Activated T-cell treated with anti-CD3 and anti-CD28 coated beads, Interleukin-2, amount 50 U/mL, for 24 hours (primary cell): ENCODE results near the gene KISS1.

ENCODE experiments used
- DNase-seq: peaks from one replicate; pipeline ENCODE4 v3.0.0-alpha.2; 2020
- H3K27ac Mint-ChIP-seq: 2 replicates; pipeline ENCODE4 v1.8.0; 2020; ENCODE audit warnings: mild to moderate bottlenecking, mixed read lengths
- H3K27me3 Mint-ChIP-seq: 2 replicates; pipeline ENCODE4 v1.8.0; 2020; ENCODE audit warnings: mixed read lengths
- H3K36me3 Mint-ChIP-seq: 2 replicates; pipeline ENCODE4 v1.8.0; 2020; ENCODE audit warnings: low read depth, mixed read lengths
- H3K4me1 Mint-ChIP-seq: 2 replicates; pipeline ENCODE4 v1.8.0; 2020; ENCODE audit warnings: low read depth, mixed read lengths
- H3K4me3 Mint-ChIP-seq: 2 replicates; pipeline ENCODE4 v1.8.0; 2020; ENCODE audit warnings: mild to moderate bottlenecking, moderate library complexity, mixed read lengths
- H3K9me3 Mint-ChIP-seq: 2 replicates; pipeline ENCODE4 v1.8.0; 2020; ENCODE audit warnings: mixed read lengths

Gene KISS1

GRCh38 chr1:204224655-204225054, 28.4 kb upstream of the KISS1 start:
- Mint-ChIP-seq H3K4me3 (no peak overlapping the region), H3K27me3 (no peaks in the 10 kb centered on the region)

DNA sequence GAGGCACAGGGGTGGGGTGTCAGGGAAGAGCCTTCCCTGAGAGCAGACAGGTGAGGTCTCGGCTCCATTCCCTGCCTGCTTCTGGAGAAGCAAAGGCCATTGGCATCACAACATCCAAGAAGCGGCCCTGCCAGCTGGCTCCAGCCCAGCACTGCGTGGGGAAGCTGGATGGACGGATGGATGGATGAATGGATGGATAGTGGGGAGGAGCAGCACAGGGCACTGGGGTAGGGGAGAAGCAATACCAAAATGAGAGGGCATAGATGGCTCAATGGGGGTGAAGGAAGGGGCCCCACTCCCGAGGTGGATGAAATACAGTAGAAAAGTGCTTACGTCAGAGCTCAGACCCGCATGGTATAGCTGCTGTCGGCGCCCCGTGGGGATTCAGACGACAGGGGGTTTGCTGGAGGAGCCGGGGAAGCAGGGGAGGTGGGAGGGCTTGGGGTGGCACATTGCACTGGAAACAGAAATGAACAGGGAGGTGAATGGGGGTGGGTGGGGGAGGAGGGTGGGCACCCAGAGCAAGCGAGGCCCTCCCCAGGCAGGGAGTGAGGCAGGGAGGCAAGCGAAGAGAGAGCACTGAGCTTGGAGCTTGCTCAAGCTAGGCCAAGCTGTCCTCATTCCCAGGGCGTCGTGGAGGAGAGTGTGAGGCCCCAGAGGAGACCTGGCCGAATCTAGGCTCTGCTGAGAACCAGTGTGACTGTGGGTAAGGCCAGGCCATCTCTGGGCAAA, 27.0 kb upstream of the KISS1 start:
- no peaks in the 10 kb centered on the region for H3K27me3 Mint-ChIP-seq
- H3K36me3 Mint-ChIP-seq, result no peaks in the 10 kb centered on the region
- peaks cover 5% of the 10 kb centered on the region for H3K4me1 Mint-ChIP-seq
- H3K4me3 Mint-ChIP-seq, result no peak overlapping the region
- DNase-seq, result no peak
- no peak overlapping the region for H3K27ac Mint-ChIP-seq
- H3K9me3 Mint-ChIP-seq, result no peaks in the 10 kb centered on the region

More at GRCh38 chr1:204224655-204225054, 28.4 kb upstream of the KISS1 start:
- Mint-ChIP-seq H3K36me3 (no peaks in the 10 kb centered on the region), H3K27ac (no peak overlapping the region), H3K9me3 (no peaks in the 10 kb centered on the region), H3K4me1 (no peaks in the 10 kb centered on the region)
- no peak for DNase-seq

DNA sequence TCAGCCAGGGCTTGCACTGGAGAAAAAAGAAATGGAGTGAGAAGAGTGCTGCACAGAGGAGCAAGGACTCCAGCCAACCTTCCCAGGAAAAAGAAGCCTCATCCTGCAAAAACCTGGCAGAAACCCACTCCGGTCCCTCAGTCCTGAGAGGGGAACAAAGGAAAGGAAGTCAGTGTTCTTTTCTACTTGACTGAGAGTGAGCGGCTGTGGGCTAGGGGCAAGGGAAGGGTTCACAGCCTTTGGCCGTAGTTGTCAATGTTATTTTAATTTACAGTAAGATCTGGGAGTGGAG, 26.4 kb upstream of the KISS1 start:
- peaks cover 5% of the 10 kb centered on the region for H3K4me1 Mint-ChIP-seq
- H3K27me3 Mint-ChIP-seq, result no peaks in the 10 kb centered on the region
- no peaks in the 10 kb centered on the region for H3K9me3 Mint-ChIP-seq
- no peak overlapping the region for H3K27ac Mint-ChIP-seq
- H3K4me3 Mint-ChIP-seq, result no peak overlapping the region
- H3K36me3 Mint-ChIP-seq, result no peaks in the 10 kb centered on the region
- no peak for DNase-seq

DNA sequence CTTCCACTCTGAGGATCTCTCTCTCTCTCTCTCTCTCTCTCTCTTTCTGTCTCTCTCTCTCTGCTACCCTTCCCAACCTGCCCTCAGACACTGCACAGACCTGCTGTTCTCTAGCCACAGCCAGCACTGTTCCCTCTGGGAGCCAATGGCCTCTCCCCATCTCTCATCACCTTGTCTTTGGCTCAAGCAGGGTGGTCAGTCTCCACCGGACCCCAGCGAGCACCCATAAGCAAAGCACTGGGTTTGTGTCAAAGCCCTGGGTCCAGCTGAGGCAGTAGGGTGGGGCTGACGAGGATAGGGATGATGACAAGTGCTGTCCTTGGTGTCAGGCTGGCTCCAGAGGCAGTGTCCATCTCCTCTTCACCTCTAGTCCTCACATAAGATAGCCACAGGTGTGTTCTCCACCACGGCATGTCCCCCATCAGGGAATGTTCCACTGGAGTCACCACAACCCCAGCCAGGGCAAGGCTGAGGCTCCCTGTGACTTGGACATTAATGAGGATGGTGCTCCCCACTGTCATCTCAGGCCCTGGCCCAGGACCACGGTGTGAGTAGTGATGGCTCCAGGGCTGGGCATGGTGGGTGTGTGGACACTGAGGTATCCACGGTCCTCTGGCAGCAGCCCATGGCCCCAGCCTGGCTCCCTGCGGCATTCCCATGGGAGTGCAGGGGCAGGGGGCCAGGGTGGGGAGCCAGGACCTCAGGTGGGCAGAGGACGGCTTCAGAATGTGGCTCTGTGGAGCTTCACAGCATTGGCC, 25.9 kb upstream of the KISS1 start:
- Mint-ChIP-seq H3K27ac (no peak overlapping the region), H3K9me3 (no peaks in the 10 kb centered on the region), H3K27me3 (no peaks in the 10 kb centered on the region), H3K36me3 (no peaks in the 10 kb centered on the region), H3K4me3 (no peak overlapping the region), H3K4me1 (peaks cover 5% of the 10 kb centered on the region)
- no peak for DNase-seq

DNA sequence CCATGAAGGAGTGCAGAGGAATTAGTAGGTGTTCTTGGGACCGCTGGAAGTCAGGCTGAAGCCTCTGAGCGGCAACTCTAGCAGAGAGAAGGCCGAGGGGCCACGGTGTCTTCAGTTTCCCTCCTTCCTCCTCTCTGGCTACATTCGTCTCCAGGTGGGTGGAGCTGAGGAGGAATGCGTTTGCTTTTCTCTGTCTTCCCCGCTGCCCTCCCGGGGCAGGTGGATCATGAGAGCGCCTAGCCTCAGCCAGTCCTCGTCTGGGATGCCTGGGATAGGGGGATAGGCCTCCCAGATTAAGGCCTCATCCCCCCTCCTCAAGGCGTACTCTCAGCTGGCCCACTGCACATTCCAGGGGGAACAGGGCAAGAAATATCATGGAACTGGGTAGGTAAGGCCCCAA, 25.0 kb upstream of the KISS1 start:
- Mint-ChIP-seq H3K27me3 (no peaks in the 10 kb centered on the region), H3K4me3 (no peak overlapping the region), H3K27ac (no peak overlapping the region), H3K36me3 (no peaks in the 10 kb centered on the region), H3K9me3 (no peaks in the 10 kb centered on the region), H3K4me1 (peaks cover 5% of the 10 kb centered on the region)
- DNase-seq, result no peak

GRCh38 chr1:204219971-204220616, 23.8 kb upstream of the KISS1 start:
- Mint-ChIP-seq H3K4me1 (peaks cover 5% of the 10 kb centered on the region), H3K4me3 (no peak overlapping the region), H3K27me3 (no peaks in the 10 kb centered on the region), H3K9me3 (no peaks in the 10 kb centered on the region), H3K27ac (no peak overlapping the region), H3K36me3 (no peaks in the 10 kb centered on the region)
- no peak for DNase-seq

DNA sequence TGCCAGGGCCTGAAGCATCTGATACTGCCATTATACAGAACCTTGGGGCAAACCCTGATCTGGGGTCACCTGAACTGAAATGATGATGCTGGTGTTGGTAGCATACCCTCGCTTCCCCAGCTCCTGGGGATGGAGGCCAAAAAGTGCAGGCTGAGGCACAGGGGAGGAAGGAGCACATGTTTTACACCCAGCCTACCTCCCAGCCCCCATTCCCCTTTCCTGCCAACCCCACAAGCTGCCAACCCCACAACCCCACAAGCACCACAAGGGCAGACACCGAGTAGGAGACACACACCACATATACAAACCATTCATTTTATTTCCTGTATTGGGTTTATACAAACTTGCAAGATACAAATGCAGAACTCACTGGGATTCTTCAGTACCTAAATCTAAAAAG, 22.3 kb upstream of the KISS1 start:
- no peak overlapping the region for H3K4me3 Mint-ChIP-seq
- H3K36me3 Mint-ChIP-seq, result no peaks in the 10 kb centered on the region
- H3K27ac Mint-ChIP-seq, result no peak overlapping the region
- H3K9me3 Mint-ChIP-seq, result no peaks in the 10 kb centered on the region
- no peak for DNase-seq
- H3K27me3 Mint-ChIP-seq, result peaks cover 3% of the 10 kb centered on the region
- H3K4me1 Mint-ChIP-seq, result peaks cover 12% of the 10 kb centered on the region

DNA sequence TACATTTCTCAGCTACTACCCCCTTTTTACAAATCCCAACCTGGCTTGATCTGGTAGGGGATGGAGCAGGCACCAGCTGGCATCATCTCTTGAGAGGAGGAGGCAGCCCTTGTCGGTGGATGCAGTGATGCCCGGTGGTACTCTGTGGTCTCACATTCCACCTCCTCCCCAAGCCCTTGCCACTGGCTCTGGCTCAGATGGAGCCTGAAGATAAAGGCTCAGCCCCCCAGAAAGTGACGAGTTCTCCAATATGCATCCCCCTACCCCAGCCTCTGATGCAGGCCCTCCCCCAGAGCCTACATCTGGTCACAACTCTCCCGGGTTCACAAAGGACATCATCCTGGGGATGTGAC, 21.3 kb upstream of the KISS1 start:
- Mint-ChIP-seq H3K4me3 (no peak overlapping the region), H3K4me1 (peaks cover 12% of the 10 kb centered on the region), H3K36me3 (no peaks in the 10 kb centered on the region), H3K27ac (no peak overlapping the region), H3K9me3 (no peaks in the 10 kb centered on the region), H3K27me3 (peaks cover 3% of the 10 kb centered on the region)
- no peak for DNase-seq

GRCh38 chr1:204216880-204217647, 20.8 kb upstream of the KISS1 start:
- Mint-ChIP-seq H3K27ac (no peak overlapping the region), H3K36me3 (no peaks in the 10 kb centered on the region), H3K4me1 (peaks cover 12% of the 10 kb centered on the region)

GRCh38 chr1:204216236-204216635, 19.9 kb upstream of the KISS1 start:
- Mint-ChIP-seq H3K9me3 (no peaks in the 10 kb centered on the region), H3K4me1 (peaks cover 12% of the 10 kb centered on the region), H3K27me3 (peaks cover 3% of the 10 kb centered on the region), H3K27ac (no peak overlapping the region), H3K4me3 (no peak overlapping the region), H3K36me3 (no peaks in the 10 kb centered on the region)
- no peak for DNase-seq

More at GRCh38 chr1:204216880-204217647, 20.8 kb upstream of the KISS1 start:
- H3K4me3 Mint-ChIP-seq, result no peak overlapping the region
- H3K9me3 Mint-ChIP-seq, result no peaks in the 10 kb centered on the region
- DNase-seq, result no peak
- peaks cover 3% of the 10 kb centered on the region for H3K27me3 Mint-ChIP-seq

DNA sequence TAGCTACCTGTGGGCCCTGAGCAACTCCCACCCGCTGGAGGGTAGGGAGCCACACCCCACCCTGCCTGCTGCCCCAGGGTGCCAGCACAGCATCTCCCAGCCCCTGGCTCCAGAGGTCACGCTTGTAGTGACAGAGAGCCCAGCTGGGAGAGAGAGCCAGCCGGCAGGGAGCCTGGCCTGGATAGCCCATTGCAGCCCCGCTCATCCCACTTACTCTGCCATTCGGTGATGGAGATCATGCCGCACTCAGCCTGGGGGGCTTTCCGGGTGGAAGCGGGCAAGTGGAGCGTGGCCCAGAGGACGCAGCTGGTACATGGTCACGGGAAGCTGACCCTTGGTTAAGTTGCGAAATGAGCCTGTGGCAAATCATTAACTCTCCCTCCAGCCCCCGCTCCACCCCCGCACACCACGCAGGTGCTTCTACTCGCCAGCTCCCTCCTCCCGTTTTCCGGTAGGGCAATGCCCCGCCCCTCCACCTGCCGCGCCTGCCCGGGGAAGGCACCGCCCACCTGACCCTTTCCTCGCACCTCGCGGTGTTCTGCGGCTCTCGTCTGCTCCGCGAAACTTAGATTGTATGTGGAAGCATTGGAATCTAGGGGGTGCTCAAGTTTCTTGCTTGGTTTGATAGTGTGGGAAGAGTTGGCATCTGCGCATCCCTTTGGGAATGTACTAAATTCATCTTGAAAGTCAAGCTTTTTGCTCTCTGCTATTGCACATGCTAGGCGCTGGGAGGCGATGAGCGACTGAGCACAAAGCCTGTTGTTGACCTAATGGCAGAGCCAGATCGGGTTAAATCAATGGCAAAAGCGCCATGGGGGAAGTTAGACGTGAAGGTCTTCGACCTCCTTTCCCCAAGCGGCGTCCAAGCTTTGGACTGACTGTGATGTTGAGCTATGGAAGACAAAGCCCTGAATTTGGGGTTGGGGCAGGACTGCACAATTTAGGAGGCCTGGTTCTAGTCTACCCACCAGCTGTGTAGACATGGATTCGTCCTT, 17.7 kb upstream of the KISS1 start, which contains the start of gene GOLT1A:
Gene GOLT1A, minus strand, starts transcription at position 321 of the 995 bp plus-strand sequence. Its CDS starts 82 bp downstream, at position 239.
- Mint-ChIP-seq H3K36me3 (no peaks in the 10 kb centered on the region), H3K4me1 (peaks cover 12% of the 10 kb centered on the region)
- peak; percentile 63 for DNase-seq

DNA sequence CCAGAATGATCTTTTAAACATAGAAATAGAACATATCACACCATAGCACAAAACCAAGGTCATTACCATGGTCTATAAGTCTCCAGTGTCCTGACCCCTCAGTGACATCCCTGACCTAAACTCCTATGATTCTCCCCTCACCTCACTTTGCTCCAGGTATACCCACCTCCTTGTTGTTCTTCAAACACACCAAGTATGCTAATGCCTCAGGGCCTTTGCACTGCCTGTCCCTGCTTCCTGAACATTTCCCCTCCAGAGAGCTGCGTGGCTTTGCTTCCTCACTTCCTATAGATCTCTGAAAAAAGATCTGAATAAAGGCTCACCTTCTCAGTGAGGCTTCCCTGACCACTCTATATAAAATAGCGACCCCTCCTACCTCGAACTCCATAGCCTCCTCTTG, 16.4 kb upstream of the KISS1 start:
- no peaks in the 10 kb centered on the region for H3K36me3 Mint-ChIP-seq

More for the DNA sequence above, 17.7 kb upstream of the KISS1 start, which contains the start of gene GOLT1A:
- H3K27ac Mint-ChIP-seq, result no peak within 1 kb of the TSS
- H3K9me3 Mint-ChIP-seq, result no peaks in the 10 kb centered on the region
- peaks cover 3% of the 10 kb centered on the region for H3K27me3 Mint-ChIP-seq
- H3K4me3 Mint-ChIP-seq, result peak within 1 kb of the TSS; percentile 42

GRCh38 chr1:204211046-204211445, 14.8 kb upstream of the KISS1 start:
- Mint-ChIP-seq H3K36me3 (no peaks in the 10 kb centered on the region), H3K4me1 (peaks cover 13% of the 10 kb centered on the region), H3K27me3 (peaks cover 19% of the 10 kb centered on the region), H3K27ac (no peak overlapping the region), H3K9me3 (no peaks in the 10 kb centered on the region), H3K4me3 (no peak overlapping the region)
- no peak for DNase-seq

More for the DNA sequence above, 16.4 kb upstream of the KISS1 start:
- H3K27ac Mint-ChIP-seq, result no peak overlapping the region
- peaks cover 6% of the 10 kb centered on the region for H3K27me3 Mint-ChIP-seq
- H3K4me1 Mint-ChIP-seq, result peaks cover 7% of the 10 kb centered on the region
- no peak for DNase-seq
- no peak overlapping the region for H3K4me3 Mint-ChIP-seq
- no peaks in the 10 kb centered on the region for H3K9me3 Mint-ChIP-seq
